ENCODE results near the gene GPER1.

GPER1 gene

GRCh38 chr7:1091644-1092027 lies 3.7 kb downstream of the GPER1 start:
- no peak for DNase-seq

- no peak for DNase-seq
Observed at GRCh38 chr7:1092161-1092632, 4.3 kb downstream of the GPER1 start.

- DNase-seq = no peak
Observed at GRCh38 chr7:1092806-1093501, 5.0 kb downstream of the GPER1 start.

GRCh38 chr7:1093502-1093843 lies 5.6 kb downstream of the GPER1 start:
- no peak for DNase-seq

- no peak for DNase-seq
Observed at GRCh38 chr7:1093916-1094508, 6.1 kb downstream of the GPER1 start.

- DNase-seq = no peak
Observed at GRCh38 chr7:1094870-1095269, 7.0 kb downstream of the GPER1 start.

- DNase-seq = no peak
Observed at GRCh38 chr7:1095621-1096155, 7.8 kb downstream of the GPER1 start.

GRCh38 chr7:1096156-1097119 lies 8.5 kb downstream of the GPER1 start:
- no peak for DNase-seq

- DNase-seq = no peak
Observed at GRCh38 chr7:1097120-1097504, 9.2 kb downstream of the GPER1 start.

GRCh38 chr7:1098243-1099153 lies 10.6 kb downstream of the GPER1 start:
- no peak for DNase-seq

GRCh38 chr7:1099154-1099542 lies 11.2 kb downstream of the GPER1 start:
- DNase-seq = no peak

- no peak for DNase-seq
Observed at GRCh38 chr7:1099637-1100036, 11.7 kb downstream of the GPER1 start.

GRCh38 chr7:1100386-1100785 lies 12.5 kb downstream of the GPER1 start:
- no peak for DNase-seq

- DNase-seq = no peak
Observed at GRCh38 chr7:1100834-1101562, 13.1 kb downstream of the GPER1 start.

- DNase-seq = no peak
Observed at GRCh38 chr7:1101563-1102431, 13.9 kb downstream of the GPER1 start.

- peak in 1 of 5 donors; percentile 77 for DNase-seq
Observed at GRCh38 chr7:1103009-1103788, 15.3 kb downstream of the GPER1 start.

- no peak for DNase-seq
Observed at GRCh38 chr7:1103789-1104515, 16.0 kb downstream of the GPER1 start.

- no peak for DNase-seq
Observed at GRCh38 chr7:1104516-1105179, 16.7 kb downstream of the GPER1 start.
